HG03457 (cell line): Measurements from ENCODE around the gene TMPRSS6.

Experiments
- ATAC-seq: cut with Tn5 transposase; IDR thresholded peaks from one replicate; pipeline ENCODE4 v1.9.1; 2021; ENCODE audit warnings: moderate number of reproducible peaks; ENCODE audit not compliant: unreplicated experiment

Gene TMPRSS6

GRCh38 chr22:37032535-37033460 is 76.7 kb downstream of the TMPRSS6 start:
- ATAC-seq = no peak

DNA sequence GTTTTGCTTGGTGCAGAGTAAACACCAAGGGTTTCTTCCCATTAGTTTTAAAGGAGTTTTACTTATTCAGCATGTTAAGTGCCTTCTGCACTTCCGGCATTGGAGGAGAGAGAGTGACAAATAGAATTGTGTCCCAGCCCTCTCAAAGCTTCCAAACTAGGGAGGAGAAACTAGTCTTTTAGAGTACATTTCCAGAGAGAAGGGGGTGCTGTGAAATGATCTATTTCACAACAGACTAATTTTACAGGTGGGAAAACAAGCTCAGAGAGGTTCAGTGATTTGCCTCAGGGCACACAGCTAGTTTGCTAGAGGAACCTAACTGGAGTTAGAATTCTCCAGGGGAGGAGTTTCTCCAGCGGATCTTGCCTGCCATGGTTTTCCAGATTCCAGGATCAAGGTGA is 77.4 kb downstream of the TMPRSS6 start:
- no peak for ATAC-seq

GRCh38 chr22:37030560-37031281 is 78.8 kb downstream of the TMPRSS6 start:
- ATAC-seq = no peak

DNA sequence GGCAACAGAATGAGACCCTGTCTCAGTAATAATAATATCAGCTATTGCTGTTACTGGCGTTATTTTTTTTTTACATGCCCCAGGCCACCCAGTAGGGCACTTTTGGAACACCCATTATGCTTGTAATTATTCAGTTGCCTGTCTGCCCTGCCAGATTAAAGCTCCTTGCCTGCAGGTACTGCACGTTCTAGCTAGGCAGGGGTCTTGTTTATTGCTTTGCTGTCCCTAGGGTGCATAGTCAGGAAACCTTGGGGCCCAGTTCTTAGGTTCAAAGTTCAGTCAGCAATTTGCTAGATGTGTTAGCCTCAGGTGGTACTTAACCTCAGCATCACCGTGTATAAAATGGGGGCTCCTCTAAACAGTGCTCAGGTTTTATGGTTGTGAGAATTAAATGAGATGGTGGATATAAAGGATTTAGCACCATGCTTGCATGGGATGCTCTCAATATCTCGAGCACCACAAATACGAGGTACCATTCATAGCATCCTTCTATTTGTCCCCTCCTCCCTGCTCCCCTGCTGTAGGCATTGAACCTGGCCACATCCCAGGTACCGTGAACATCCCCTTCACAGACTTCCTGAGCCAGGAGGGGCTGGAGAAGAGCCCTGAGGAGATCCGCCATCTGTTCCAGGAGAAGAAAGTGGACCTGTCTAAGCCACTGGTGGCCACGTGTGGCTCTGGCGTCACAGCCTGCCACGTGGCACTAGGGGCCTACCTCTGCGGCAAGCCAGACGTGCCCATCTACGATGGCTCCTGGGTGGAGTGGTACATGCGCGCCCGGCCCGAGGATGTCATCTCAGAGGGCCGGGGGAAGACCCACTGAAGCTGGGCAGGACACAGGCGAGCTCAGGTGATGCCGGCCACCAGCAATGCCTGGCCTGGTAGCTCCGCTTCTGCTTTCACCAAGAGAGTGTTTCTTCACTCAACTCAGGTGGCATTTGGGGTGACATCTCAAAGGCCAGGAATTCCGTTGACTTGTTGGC is 80.5 kb downstream of the TMPRSS6 start:
- no peak for ATAC-seq

DNA sequence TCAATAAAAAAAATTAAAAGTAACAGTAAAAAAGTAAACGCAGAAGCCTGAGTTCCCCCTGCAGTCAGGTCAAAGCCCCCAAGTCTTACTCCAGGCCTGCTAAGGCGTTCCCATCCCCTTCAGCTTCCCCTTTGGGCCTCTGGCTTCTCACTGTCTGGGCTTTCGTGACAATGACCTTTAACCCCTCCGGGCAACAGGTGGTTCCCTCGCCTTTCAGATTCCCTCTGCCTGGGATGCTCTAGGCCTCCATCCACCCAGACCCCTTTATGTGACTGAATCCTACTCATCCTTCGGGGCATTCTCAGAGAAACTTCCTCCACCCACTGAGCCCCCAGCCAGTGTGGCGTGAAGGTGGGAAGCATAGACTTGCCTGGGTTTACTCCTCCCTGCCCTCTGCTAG is 82.0 kb downstream of the TMPRSS6 start:
- ATAC-seq = no peak

GRCh38 chr22:37026325-37026724 is 83.2 kb downstream of the TMPRSS6 start:
- ATAC-seq = no peak

DNA sequence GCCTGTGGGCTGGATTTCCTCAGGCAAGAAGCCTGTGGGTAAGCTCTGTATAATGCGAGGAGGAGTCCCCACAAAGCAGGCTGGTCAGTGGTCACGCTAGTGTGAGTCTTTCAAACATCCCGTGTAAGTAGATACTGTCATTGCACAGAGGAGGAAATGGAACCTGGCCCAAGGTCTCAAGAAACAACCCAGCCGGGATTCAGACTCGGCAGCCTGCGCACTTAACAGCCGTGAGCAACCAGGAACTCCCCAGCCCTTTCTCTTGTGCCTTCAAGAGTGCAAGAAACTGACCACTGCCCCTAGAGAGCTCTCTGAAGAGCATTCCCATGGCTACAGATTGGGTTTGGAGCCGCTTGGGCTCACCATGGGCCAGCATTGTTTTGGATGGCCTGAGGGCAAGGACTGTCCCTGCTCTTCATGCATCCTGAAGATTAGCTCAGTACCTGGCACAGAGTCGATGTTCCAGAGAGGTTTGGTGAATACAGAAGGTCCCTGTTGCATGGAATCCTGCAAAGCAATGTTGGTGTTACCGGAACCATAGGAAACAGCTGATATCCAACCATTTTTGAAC is 83.9 kb downstream of the TMPRSS6 start:
- ATAC-seq = no peak

GRCh38 chr22:37024339-37025157 is 85.0 kb downstream of the TMPRSS6 start:
- ATAC-seq = no peak

DNA sequence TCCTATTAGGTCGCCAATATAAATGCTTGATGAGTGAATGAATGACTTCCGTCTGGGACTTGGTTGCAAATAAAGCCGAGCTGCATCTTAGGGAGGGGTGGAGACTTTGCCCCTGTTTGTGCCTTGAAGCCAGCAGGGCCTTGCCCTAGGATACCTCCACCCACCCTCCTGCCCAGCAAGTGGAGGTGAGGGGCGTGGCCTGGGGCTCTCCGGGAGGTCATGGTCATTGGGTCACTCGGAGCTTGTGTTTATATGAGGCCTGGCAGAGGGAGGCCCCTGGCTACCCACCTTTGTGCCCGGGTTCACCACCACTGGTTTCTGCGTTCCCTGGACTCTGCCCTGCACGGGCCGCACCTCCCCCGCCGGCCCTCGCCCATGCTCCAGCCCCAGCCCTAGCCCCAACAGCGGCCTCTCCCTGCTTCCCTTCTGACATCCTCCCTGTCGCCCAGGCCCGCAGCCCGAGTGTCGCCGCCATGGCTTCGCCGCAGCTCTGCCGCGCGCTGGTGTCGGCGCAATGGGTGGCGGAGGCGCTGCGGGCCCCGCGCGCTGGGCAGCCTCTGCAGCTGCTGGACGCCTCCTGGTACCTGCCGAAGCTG is 85.7 kb downstream of the TMPRSS6 start:
- no peak for ATAC-seq

GRCh38 chr22:37022483-37023337 is 86.8 kb downstream of the TMPRSS6 start:
- no peak for ATAC-seq

DNA sequence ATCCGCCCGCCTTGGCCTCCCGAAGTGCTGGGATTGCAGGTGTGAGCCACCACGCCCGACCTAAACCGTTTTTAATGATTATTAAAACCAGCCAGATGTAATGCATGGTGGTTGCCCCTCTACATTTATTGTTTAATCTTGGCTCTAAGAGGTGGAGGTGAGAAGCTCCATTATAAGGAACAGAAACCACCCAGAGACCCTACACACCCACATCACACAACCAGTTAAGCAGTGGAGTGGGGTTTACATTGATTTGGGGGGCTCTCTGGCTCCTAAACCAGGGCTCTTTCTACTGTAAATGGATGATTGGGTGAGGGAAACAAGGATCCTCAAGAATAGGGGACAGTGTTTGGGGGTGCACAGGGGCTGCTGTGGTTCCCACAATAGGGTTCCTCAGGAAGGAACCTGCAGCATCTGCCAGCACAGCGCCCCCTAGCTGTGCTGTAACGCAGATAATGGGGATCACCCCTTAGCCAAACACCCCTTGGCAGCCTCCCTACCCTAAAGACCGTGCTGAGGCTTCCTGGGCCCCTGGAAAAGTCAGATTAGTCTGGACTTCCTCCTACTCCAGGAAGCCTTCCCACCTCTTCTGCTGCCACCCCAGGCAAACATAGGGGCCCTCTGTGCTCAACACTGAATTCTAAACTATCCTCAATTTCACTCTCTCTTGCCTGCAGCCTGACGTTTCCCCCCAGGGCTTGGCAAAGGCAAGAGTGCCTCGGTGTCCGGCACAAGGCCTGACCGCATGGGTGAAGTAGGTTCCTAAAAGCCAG is 87.6 kb downstream of the TMPRSS6 start:
- ATAC-seq = no peak

DNA sequence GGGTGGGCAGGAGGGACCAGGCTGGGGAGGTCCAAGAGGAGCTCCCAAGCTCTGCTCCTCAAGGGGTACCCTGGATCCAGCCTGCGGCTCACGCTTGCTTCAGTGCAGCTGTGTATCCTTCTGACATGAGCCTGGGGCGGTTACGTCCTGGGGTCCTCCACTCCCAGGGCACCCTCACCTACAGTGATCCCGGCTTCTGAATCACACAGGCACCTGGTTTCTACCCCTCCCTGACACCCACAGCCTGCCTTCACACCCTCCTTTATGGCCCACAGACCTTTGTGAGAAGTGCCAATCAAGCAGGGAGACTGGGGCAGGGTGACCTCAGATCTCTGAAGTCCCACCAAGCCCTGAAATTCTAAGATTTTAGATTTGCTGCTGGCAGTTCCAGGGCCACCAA is 88.5 kb downstream of the TMPRSS6 start:
- ATAC-seq = no peak

GRCh38 chr22:37020192-37020479 is 89.4 kb downstream of the TMPRSS6 start:
- no peak for ATAC-seq

GRCh38 chr22:37019309-37020191 is 90.0 kb downstream of the TMPRSS6 start, which contains the start of the genes MPST and TST:
MPST (plus strand) TSS chr22:37019742; CDS start chr22:37019837, 95 bp downstream.
TST (minus strand) TSS chr22:37019447; CDS start chr22:37018732, 715 bp downstream.
- peak; percentile 66 for ATAC-seq

GRCh38 chr22:37018815-37019308 is 90.7 kb downstream of the TMPRSS6 start:
- ATAC-seq = no peak

- ATAC-seq = no peak
Observed at GRCh38 chr22:37018086-37018814, 91.3 kb downstream of the TMPRSS6 start.
